GM12878 (cell line): Measurements from ENCODE around the gene MRTFA. TPM values are rescaled to one million over a fixed set of nuclear protein-coding genes. Genes with fewer than 3 reads are reported as not detected.

Experiments
- ATAC-seq: fragments of 200-7000 bp; cut with Tn5 transposase; 3 replicates; pipeline ENCODE4 v1.9.1; 2020; ENCODE audit warnings: mild to moderate bottlenecking, moderate library complexity
- BruUV-seq: library from RNA; stranded (reverse); fragments of 400-500 nt; replicated peaks from 2 replicates; lab custom pipeline; 2021; lab: Mats Ljungman, UMichigan
- CTCF ChIA-PET: fragments of 300-600 bp; sonication (Branson Sonifier 250); formaldehyde crosslinking; extraction: SDS; loops from one replicate; lab custom pipeline; 2021; ENCODE audit warnings: inconsistent platforms; lab: Yijun Ruan, JAX
- POLR2A ChIA-PET: fragments of 350-600 bp; formaldehyde crosslinking; extraction: SDS; loops from one replicate; lab custom pipeline; 2021; ENCODE audit warnings: inconsistent platforms; lab: Charles Lee
- RAD21 ChIA-PET: fragments of 300-600 bp; sonication (Branson Sonifier 250); formaldehyde crosslinking; loops from one replicate; lab custom pipeline; 2023; ENCODE audit warnings: antibody characterized with exemption; ENCODE audit not compliant: unreplicated experiment; lab: Charles Lee
- SMC1A ChIA-PET: fragments of 300-600 bp; sonication (Branson Sonifier 250); formaldehyde crosslinking; loops from one replicate; lab custom pipeline; 2023; ENCODE audit not compliant: unreplicated experiment, uncharacterized antibody; lab: Charles Lee
- DNase-seq: peaks from one replicate; pipeline ENCODE4 v3.0.0-alpha.2; 2011; ENCODE audit warnings: low read depth, low spot score
- FAIRE-seq: peaks from 3 replicates; lab custom pipeline; 2011; peaks lifted over from hg19 to GRCh38; lab: Jason Lieb, UNC
- H2AFZ ChIP-seq: 2 replicates; pipeline ENCODE4 v1.6.0; 2011; ENCODE audit warnings: low read depth, low read length, control low read depth; ENCODE audit not compliant: control insufficient read depth
- H3K27ac ChIP-seq: 2 replicates; pipeline ENCODE4 v1.5.1; 2011; ENCODE audit warnings: control low read depth; ENCODE audit not compliant: control insufficient read depth, insufficient read depth
- H3K27me3 ChIP-seq, 2 experiments: replicated peaks in 1 of 2; 2 replicates each; pipeline versions ENCODE4 v1.6.0 to v1.6.1; 2011; ENCODE audit warnings: low read length in 1 of 2; ENCODE audit not compliant: control insufficient read depth in 2 of 2, insufficient read depth in 2 of 2
- H3K36me3 ChIP-seq, 2 experiments: 2 replicates each; pipeline ENCODE4 v1.5.1; 2011; ENCODE audit warnings: low read length in 1 of 2; ENCODE audit not compliant: control insufficient read depth in 2 of 2, insufficient read depth in 2 of 2
- H3K4me1 ChIP-seq: 2 replicates; pipeline ENCODE4 v1.6.1; 2011; ENCODE audit warnings: mild to moderate bottlenecking, low read length, moderate library complexity, mixed read lengths; ENCODE audit not compliant: control insufficient read depth, insufficient read depth
- H3K4me2 ChIP-seq: 2 replicates; pipeline ENCODE4 v1.6.0; 2011; ENCODE audit warnings: control low read depth; ENCODE audit not compliant: control insufficient read depth, insufficient read depth
- H3K4me3 ChIP-seq: fragments of 200-600 bp; sonication (generic); 2 replicates; pipeline ENCODE4 v1.5.1; 2016
- H3K79me2 ChIP-seq: 2 replicates; pipeline ENCODE4 v1.6.0; 2011; ENCODE audit warnings: low read length; ENCODE audit not compliant: control insufficient read depth, insufficient read depth
- H3K9ac ChIP-seq: 2 replicates; pipeline ENCODE4 v1.8.0; 2011; ENCODE audit warnings: low read length, control low read depth, mixed read lengths; ENCODE audit not compliant: control insufficient read depth, insufficient read depth
- H3K9me3 ChIP-seq: replicated peaks from 3 replicates; pipeline ENCODE4 v1.5.1; 2011; ENCODE audit warnings: mild to moderate bottlenecking, low read length; ENCODE audit not compliant: control insufficient read depth, insufficient read depth
- H4K20me1 ChIP-seq: 2 replicates; pipeline ENCODE4 v1.6.0; 2011; ENCODE audit not compliant: control insufficient read depth, insufficient read depth
- ATF7 ChIP-seq: fragments of 450-650 bp; IDR thresholded peaks from 2 replicates; pipeline ENCODE4 v1.6.1; 2016; ENCODE audit warnings: low read depth, mild to moderate bottlenecking
- GABPA ChIP-seq: IDR thresholded peaks from 2 replicates; pipeline ENCODE4 v1.6.1; 2014; ENCODE audit warnings: antibody characterized with exemption, low read depth, mild to moderate bottlenecking, inconsistent platforms
- NR2F1 ChIP-seq: fragments of 450-650 bp; conservative IDR thresholded peaks from 2 replicates; pipeline ENCODE4 v1.6.1; 2017; ENCODE audit warnings: mild to moderate bottlenecking
- PML ChIP-seq: IDR thresholded peaks from 2 replicates; pipeline ENCODE4 v1.6.1; 2012; ENCODE audit warnings: low read length, inconsistent platforms
- POLR2A ChIP-seq: IDR thresholded peaks from 2 replicates; pipeline ENCODE4 v1.6.1; 2011; ENCODE audit warnings: low read depth, mild to moderate bottlenecking, low read length
- POLR2AphosphoS2 ChIP-seq: IDR thresholded peaks from 2 replicates; pipeline ENCODE4 v1.6.1; 2011; ENCODE audit warnings: low read depth, mild to moderate bottlenecking, low read length, improper control_type of control experiment, moderate library complexity
- POLR2AphosphoS5 ChIP-seq: IDR thresholded peaks from 2 replicates; pipeline ENCODE4 v1.6.1; 2011; ENCODE audit warnings: mild to moderate bottlenecking, low read length, inconsistent platforms
- RUNX3 ChIP-seq: IDR thresholded peaks from 2 replicates; pipeline ENCODE4 v1.6.1; 2012; ENCODE audit warnings: low read length, inconsistent platforms
- TAF1 ChIP-seq: IDR thresholded peaks from 2 replicates; pipeline ENCODE4 v1.6.1; 2011; ENCODE audit warnings: mild to moderate bottlenecking, low read depth, low read length, borderline replicate concordance
- WRNIP1 ChIP-seq: IDR thresholded peaks from 2 replicates; pipeline ENCODE4 v1.6.1; 2011; ENCODE audit warnings: low read depth, low read length, improper control_type of control experiment, borderline replicate concordance
- ZZZ3 ChIP-seq: IDR thresholded peaks from 2 replicates; pipeline ENCODE4 v1.6.1; 2011; ENCODE audit warnings: low read depth; ENCODE audit not compliant: control insufficient read depth, insufficient read length
- WGBS: methylation state at CpG from one replicate; pipeline ENCODE4 v1.1.6; 2016; ENCODE audit warnings: low lambda C conversion rate; ENCODE audit not compliant: insufficient replicate concordance, insufficient coverage; ENCODE audit errors: missing lambda C conversion rate; 5-methylcytosine and 5-hydroxymethylcytosine counted together
- in situ Hi-C: fragments of 300-500 bp; cut with MboI; formaldehyde crosslinking; loops from 9 replicates; pipeline ENCODE4 v1.14.3; 2018; ENCODE audit warnings: mixed read lengths
- intact Hi-C: fragments of 100-400 bp; cut with micrococcal nuclease; formaldehyde crosslinking; loops from one replicate; pipeline ENCODE4 v1.14.2; 2022; ENCODE audit not compliant: unreplicated experiment
- polyA plus RNA-seq, 11 experiments: library from polyadenylated mRNA; depleted of rRNA in 4 of 11; unstranded in 6 of 11; stranded (reverse) in 5 of 11; fragments of >200 nt; fragmentation: Nextera tagmentation in 4 of 11; fragmentation: Illumina TruSeq in 1 of 11; extraction: Ambion mirVana in 4 of 11; extraction: Trizol in 1 of 11; gene quantifications; 1 replicate in 1 of 11; 2 replicates in 10 of 11; pipeline versions ENCODE4 v1.2.1 to v1.2.3, GENCODE V29; 2011 to 2016; ENCODE audit warnings: inconsistent platforms in 2 of 11, missing spikeins in 2 of 11, low read depth in 1 of 11
- total RNA-seq, 4 experiments: library from RNA; depleted of rRNA in 3 of 4; stranded (reverse); fragments of >200 nt in 3 of 4; fragmentation: Illumina TruSeq in 1 of 4; extraction: Trizol in 1 of 4; gene quantifications; 2 replicates each; pipeline versions ENCODE4 v1.2.1 to v1.2.3, GENCODE V29; 2013 to 2021

MRTFA gene
- total and polyA plus RNA-seq, 10 of the 15 experiments (the other 5 are each of a cell fraction or from before 2014, with no cell fraction given) = 2.0 to 63.9 (median 17.9) TPM

DNA sequence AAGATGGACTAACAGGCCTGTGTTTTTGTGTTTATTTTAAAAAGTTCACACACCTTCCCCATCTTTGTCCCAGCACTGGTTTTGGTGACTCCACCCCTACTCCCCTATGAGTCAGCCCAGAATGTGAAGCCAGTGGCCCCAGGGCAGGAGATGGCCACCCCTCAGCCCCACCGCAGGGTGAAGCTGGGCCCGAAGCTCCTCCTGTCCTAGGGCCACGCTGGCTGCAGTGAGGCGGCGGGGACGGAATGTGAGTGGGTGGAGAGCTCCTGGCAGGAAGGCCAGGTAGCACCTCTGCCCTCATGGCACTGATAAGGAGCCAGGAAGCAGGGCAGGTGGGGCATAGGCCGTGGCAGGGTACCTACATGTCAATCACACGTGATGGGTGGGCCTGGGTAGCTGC is 226.2 kb downstream of the MRTFA start:
- DNase-seq (no peak), FAIRE-seq (no peak), ATAC-seq (no peak)
- 0 out of 2 replicates have a peak, but pooled peaks have one; percentile 6 for TF ChIP-seq POLR2AphosphoS5
- TF ChIP-seq TAF1 = no peak
- TF ChIP-seq POLR2AphosphoS2 = 0 out of 2 replicates have a peak, but pooled peaks have one; percentile 2
- peak; percentile 71 for TF ChIP-seq POLR2A
- no peak for TF ChIP-seq WRNIP1
- TF ChIP-seq NR2F1 = no peak
- H3K4me3 ChIP-seq = no peak overlapping the region
- intact Hi-C loops (no loop called here), in situ Hi-C loops (no loop called here)
- no peaks in the 10 kb centered on the region for H3K9me3 ChIP-seq
- H4K20me1 ChIP-seq = no peaks in the 10 kb centered on the region
- TSS peak; percentile 38 for BruUV-seq
- peaks cover 20 to 51% of the 10 kb centered on the region in 2 experiments for H3K36me3 ChIP-seq
- ChIA-PET POLR2A (interaction anchor here (0.8 kb wide), 1 partner anchor 16 kb away, joined by 4 read pairs; no protein-coding TSS in a partner anchor), CTCF (interaction anchor here (1.3 to 3.1 kb wide), 3 partner anchors 11 to 236 kb away, joined by 3 to 9 read pairs (median 7); no protein-coding TSS in a partner anchor), SMC1A (interaction anchor here (0.7 kb wide), 1 partner anchor 10 kb away, joined by 3 read pairs; no protein-coding TSS in a partner anchor), RAD21 (no interaction called here)
- WGBS = 92% methylated on average over 8 of the region's 8 CpGs
- no peak overlapping the region for H3K27ac ChIP-seq
- no peak overlapping the region for H2AFZ ChIP-seq
- H3K79me2 ChIP-seq = peaks cover 1% of the 10 kb centered on the region
- H3K4me1 ChIP-seq = peaks cover 30% of the 10 kb centered on the region
- no peak overlapping the region for H3K9ac ChIP-seq
- no peak overlapping the region for H3K4me2 ChIP-seq
- H3K27me3 ChIP-seq = no peaks in the 10 kb centered on the region

DNA sequence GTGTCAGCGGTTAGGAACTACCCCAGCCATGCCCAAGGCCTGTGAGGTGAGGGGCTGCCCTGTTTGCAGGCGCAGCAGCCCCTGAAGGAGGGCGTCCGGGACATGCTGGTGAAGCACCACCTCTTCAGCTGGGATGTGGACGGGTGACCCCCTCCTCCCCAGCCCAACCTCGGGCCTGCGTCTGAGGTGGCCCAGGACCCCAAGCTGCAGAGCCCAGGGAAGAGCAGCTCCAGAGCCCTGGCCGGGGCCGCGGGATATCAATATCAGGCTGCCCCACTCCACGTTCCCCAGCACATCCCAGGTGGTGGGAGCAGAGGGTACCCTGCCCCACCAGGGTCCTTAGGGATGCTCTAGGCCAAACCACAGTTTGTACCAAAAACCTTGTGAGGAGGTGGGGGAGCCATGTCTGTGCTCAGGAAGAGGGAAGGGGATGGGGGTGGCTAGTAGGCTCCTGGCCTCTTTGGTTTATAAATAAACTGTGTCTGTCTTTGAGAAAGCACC is 226.9 kb downstream of the MRTFA start:
- no peak for ATAC-seq
- 93% methylated on average over 11 of the region's 11 CpGs for WGBS
- CTCF ChIA-PET = interaction anchor here (1.3 kb wide), 1 partner anchor 62 kb away, joined by 3 read pairs; no protein-coding TSS in a partner anchor
- in situ Hi-C loops = no loop called here
- no peak for DNase-seq
- Histone ChIP-seq H3K4me3 (no peak overlapping the region), H3K79me2 (peaks cover 1% of the 10 kb centered on the region), H2AFZ (no peak overlapping the region)
- BruUV-seq = no TSS peak
- FAIRE-seq = no peak
- TF ChIP-seq ZZZ3 (no peak), PML (0 out of 2 replicates have a peak, but pooled peaks have one; percentile 1), ATF7 (no peak), RUNX3 (no peak), POLR2AphosphoS5 (0 out of 2 replicates have a peak, but pooled peaks have one; percentile 56), GABPA (no peak)
- TF ChIP-seq, all 136 proteins: peak for 2
- ChIA-PET SMC1A (interaction anchor here (0.7 kb wide), 1 partner anchor 9 kb away, joined by 3 read pairs; no protein-coding TSS in a partner anchor), POLR2A (interaction anchor here (0.6 to 0.8 kb wide), 2 partner anchors 15 kb away, joined by 3 to 4 read pairs; no protein-coding TSS in a partner anchor), RAD21 (no interaction called here)
- intact Hi-C loops = no loop called here
- Histone ChIP-seq H3K9me3 (no peaks in the 10 kb centered on the region), H3K27me3 (no peaks in the 10 kb centered on the region), H3K9ac (no peak overlapping the region), H3K27ac (no peak overlapping the region), H4K20me1 (no peaks in the 10 kb centered on the region), H3K36me3 (peaks cover 22 to 52% of the 10 kb centered on the region in 2 experiments), H3K4me2 (no peak overlapping the region), H3K4me1 (peaks cover 24% of the 10 kb centered on the region)
